GM19023 (cell line): ENCODE results near the gene ZFAND2A.
"Not testable (repeated sequence)": the region's sequence is repeated elsewhere in the genome, so short reads cannot be mapped to it uniquely, and the experiment has no call there.

ENCODE experiments used
- ATAC-seq: cut with Tn5 transposase; IDR thresholded peaks from one replicate; pipeline ENCODE4 v1.9.1; 2021; ENCODE audit warnings: mild to moderate bottlenecking, moderate library complexity; ENCODE audit not compliant: unreplicated experiment

Gene ZFAND2A

GRCh38 chr7:1154172-1154739, 5.7 kb downstream of the ZFAND2A start:
- ATAC-seq: no peak

- no peak for ATAC-seq
Measured at GRCh38 chr7:1152492-1152891, 7.5 kb downstream of the ZFAND2A start.

GRCh38 chr7:1151653-1152425, 8.2 kb downstream of the ZFAND2A start:
- ATAC-seq: no peak

- no peak for ATAC-seq
Measured at GRCh38 chr7:1151156-1151555, 8.8 kb downstream of the ZFAND2A start.

GRCh38 chr7:1150400-1151002, 9.5 kb downstream of the ZFAND2A start:
- no peak for ATAC-seq

GRCh38 chr7:1149351-1149794, 10.6 kb downstream of the ZFAND2A start:
- ATAC-seq: no peak

GRCh38 chr7:1147873-1148272, 12.1 kb downstream of the ZFAND2A start:
- not testable (repeated sequence) for ATAC-seq

- ATAC-seq: no peak
Measured at GRCh38 chr7:1144269-1144771, 15.7 kb downstream of the ZFAND2A start.

GRCh38 chr7:1143031-1143430, 17.0 kb downstream of the ZFAND2A start:
- ATAC-seq: not testable (repeated sequence)

GRCh38 chr7:1142051-1142635, 17.9 kb downstream of the ZFAND2A start:
- ATAC-seq: no peak

GRCh38 chr7:1141651-1142050, 18.3 kb downstream of the ZFAND2A start:
- no peak for ATAC-seq

GRCh38 chr7:1140476-1141104, 19.4 kb downstream of the ZFAND2A start:
- ATAC-seq: no peak

- peak; percentile 66 for ATAC-seq
Measured at GRCh38 chr7:1137517-1138167, 22.4 kb downstream of the ZFAND2A start.

GRCh38 chr7:1136841-1137516, 23.0 kb downstream of the ZFAND2A start:
- ATAC-seq: no peak

- ATAC-seq: no peak
Measured at GRCh38 chr7:1134951-1135350, 25.0 kb downstream of the ZFAND2A start.

- ATAC-seq: no peak
Measured at GRCh38 chr7:1131471-1132265, 28.3 kb downstream of the ZFAND2A start.

GRCh38 chr7:1130021-1130990, 29.7 kb downstream of the ZFAND2A start:
- ATAC-seq: no peak

- no peak for ATAC-seq
Measured at GRCh38 chr7:1129431-1129830, 30.6 kb downstream of the ZFAND2A start.
